Mesodermal cell (in vitro differentiated cells): ENCODE data around the gene MSANTD3.

Experiments used
- H3K27ac ChIP-seq: 2 replicates; pipeline ENCODE4 v1.7.0; 2013; ENCODE audit warnings: mild to moderate bottlenecking, low read depth, low read length, moderate library complexity; ENCODE audit not compliant: severe bottlenecking
- H3K36me3 ChIP-seq: 2 replicates; pipeline ENCODE4 v1.7.1; 2013; ENCODE audit warnings: mild to moderate bottlenecking, low read length, moderate library complexity; ENCODE audit not compliant: control insufficient read depth, insufficient read depth
- H3K4me1 ChIP-seq: one replicate; pipeline ENCODE4 v1.7.1; 2013; ENCODE audit warnings: mild to moderate bottlenecking, low read length; ENCODE audit not compliant: insufficient read depth, control insufficient read depth, poor library complexity, severe bottlenecking
- H3K4me3 ChIP-seq: 2 replicates; pipeline ENCODE4 v1.7.0; 2013; ENCODE audit warnings: low read length, control low read depth, mild to moderate bottlenecking; ENCODE audit not compliant: insufficient read depth, poor library complexity, severe bottlenecking; ENCODE audit errors: extremely low read depth
- H3K9me3 ChIP-seq: 2 replicates; pipeline ENCODE4 v1.7.1; 2013; ENCODE audit warnings: mild to moderate bottlenecking, low read length, moderate library complexity; ENCODE audit not compliant: control insufficient read depth
- WGBS, 2 experiments: methylation state at CpG; one replicate each; pipeline ENCODE4 v1.1.5; 2013; ENCODE audit warnings: missing lambda C conversion rate in 2 of 2; ENCODE audit not compliant: insufficient coverage in 2 of 2; 5-methylcytosine and 5-hydroxymethylcytosine counted together

The MSANTD3 gene

DNA sequence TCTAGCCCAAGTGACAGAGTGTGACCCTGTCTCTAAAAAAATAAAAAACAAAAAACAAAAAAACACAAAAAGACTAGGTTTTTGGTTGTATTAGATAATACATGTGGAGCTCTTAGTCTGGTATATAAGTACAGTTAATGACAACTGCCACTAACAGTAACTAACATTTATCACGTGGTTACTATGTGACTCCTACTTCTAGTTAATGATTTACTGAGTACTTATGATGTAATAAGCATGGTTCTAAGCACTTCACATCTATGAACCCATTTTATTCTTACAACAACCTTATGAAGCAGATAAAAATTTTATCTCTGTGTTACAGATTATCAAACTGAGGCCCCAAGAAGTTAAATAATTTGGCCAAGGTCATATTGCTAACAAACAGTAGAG is 39.9 kb downstream of the MSANTD3 start:
- H3K4me1 ChIP-seq: no peaks in the 10 kb centered on the region
- no peak overlapping the region for H3K27ac ChIP-seq
- H3K36me3 ChIP-seq: no peaks in the 10 kb centered on the region
- no CpG with 5 or more reads among the region's 1 CpG for WGBS, 2 experiments
- H3K9me3 ChIP-seq: no peaks in the 10 kb centered on the region
- no peak overlapping the region for H3K4me3 ChIP-seq

DNA sequence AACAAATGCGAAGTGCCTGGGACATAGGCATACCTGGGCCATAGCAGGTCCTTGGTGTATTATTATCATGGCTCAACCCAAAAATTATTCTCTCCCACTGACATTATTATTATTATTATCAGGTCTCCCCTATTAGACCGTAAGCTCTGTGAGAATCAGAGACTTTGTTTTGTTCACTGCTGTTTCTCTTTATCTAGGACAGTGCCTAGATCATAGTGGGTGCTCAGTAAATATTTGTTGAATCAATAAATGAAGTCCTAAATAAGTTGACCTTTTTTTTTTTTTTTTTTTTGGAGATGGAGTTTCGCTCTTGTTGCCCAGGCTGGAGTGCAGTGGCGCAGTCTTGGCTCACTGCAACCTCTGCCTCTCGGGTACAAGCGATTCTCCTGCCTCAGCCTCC is 41.1 kb downstream of the MSANTD3 start:
- no peak overlapping the region for H3K27ac ChIP-seq
- no peaks in the 10 kb centered on the region for H3K4me1 ChIP-seq
- no peak overlapping the region for H3K4me3 ChIP-seq
- H3K36me3 ChIP-seq: no peaks in the 10 kb centered on the region
- no peaks in the 10 kb centered on the region for H3K9me3 ChIP-seq
- WGBS, 2 experiments: 80 to 92% methylated on average over 1 to 2 of the region's 6 CpGs

DNA sequence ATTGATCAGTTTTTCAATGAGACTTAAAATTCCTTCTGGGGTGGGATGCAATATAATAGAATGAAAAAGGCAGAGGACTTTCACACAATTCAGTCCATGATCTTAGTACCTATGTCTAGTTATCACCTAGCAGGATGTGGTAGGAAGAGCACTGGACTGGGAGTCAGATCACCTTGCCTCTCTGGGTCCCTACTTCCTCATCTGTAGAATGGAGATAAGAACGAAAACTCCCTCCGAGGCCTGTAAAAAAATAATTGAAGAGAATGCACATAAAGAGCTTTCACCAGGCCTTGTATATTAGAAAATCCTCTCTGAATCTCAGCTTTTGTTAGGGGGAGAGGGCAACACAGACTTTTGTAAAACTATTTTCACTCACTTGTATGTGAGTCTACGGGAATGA is 45.3 kb downstream of the MSANTD3 start:
- peaks cover 4% of the 10 kb centered on the region for H3K4me1 ChIP-seq
- peak overlapping the region; percentile 10 for H3K27ac ChIP-seq
- H3K36me3 ChIP-seq: peaks cover 3% of the 10 kb centered on the region
- H3K4me3 ChIP-seq: peak overlapping the region; percentile 86
- no CpG with 5 or more reads among the region's 3 CpGs for WGBS, 2 experiments
- no peaks in the 10 kb centered on the region for H3K9me3 ChIP-seq

DNA sequence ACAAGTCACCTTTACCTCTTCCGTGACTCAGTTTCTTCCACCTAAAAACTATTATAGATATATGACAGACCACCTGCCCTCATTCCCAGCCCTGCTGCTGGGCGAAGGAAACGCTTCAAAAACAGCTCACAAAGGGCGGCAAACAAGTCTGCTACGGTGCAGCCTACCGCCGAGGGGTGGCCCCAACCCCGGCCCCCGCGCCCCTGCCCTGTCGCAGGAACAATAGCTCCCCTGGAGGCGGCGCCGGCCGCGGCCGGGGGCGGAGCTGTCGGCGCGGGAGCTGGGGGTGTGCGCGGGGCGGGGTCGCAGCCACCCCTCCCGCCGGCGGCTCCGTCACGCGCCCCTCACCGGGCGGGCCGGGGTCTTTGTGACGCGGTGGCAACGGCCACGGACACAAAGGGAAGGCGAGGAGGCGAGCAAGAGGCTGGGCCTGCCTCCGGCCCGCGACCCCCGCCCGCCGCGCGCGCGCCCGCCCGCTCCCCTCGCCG is 45.9 kb downstream of the MSANTD3 start, which contains the start of gene TMEFF1:
TSS of gene TMEFF1 (plus strand) at position 362 of the 488 bp plus-strand sequence. CDS start 396 bp downstream, outside the sequence.
- peaks cover 3% of the 10 kb centered on the region for H3K36me3 ChIP-seq
- H3K4me1 ChIP-seq: peaks cover 4% of the 10 kb centered on the region
- no peaks in the 10 kb centered on the region for H3K9me3 ChIP-seq
- peak within 1 kb of the TSS; percentile 86 for H3K4me3 ChIP-seq
- peak within 1 kb of the TSS; percentile 57 for H3K27ac ChIP-seq
- 0 to 1% methylated on average over 25 to 29 of the region's 54 CpGs for WGBS, 2 experiments

DNA sequence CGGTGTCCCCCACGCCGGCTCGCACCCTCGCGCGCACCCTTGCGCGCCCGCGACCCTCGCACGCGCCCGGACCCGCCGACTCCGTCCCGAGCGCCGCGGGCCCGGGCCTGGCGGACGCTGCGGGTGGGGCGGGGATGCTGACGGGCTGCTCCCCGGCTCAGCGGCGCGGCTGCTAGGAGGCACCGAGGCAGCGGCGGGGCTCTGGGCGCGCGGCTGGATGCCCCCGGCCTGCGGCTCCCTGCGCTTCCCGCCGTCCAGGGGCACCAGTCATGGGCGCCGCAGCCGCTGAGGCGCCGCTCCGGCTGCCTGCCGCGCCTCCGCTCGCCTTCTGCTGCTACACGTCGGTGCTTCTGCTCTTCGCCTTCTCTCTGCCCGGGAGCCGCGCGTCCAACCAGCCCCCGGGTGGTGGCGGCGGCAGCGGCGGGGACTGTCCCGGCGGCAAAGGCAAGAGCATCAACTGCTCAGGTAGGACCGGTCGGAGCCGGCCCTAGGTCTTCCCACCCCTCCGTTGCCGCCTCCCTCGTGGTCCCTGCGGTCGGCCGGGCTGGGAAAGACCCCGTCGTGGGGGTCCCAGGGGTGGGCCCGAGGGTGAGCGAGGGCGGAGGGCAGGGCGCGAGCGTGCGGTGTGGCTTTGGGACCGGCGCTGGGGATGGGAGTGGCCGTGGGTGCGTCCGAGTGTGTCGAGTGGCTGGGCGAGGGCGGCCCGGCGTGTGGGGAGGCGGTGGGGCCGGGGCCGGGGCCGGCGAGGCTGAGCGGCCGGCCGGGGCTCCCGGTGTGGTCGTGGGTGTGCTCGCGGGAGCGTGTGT is 46.5 kb downstream of the MSANTD3 start:
- peaks cover 8% of the 10 kb centered on the region for H3K36me3 ChIP-seq
- peaks cover 4% of the 10 kb centered on the region for H3K4me1 ChIP-seq
- no peaks in the 10 kb centered on the region for H3K9me3 ChIP-seq
- 0 to 1% methylated on average over 73 to 86 of the region's 108 CpGs for WGBS, 2 experiments
- peak overlapping the region; percentile 57 for H3K27ac ChIP-seq
- H3K4me3 ChIP-seq: peak overlapping the region; percentile 86

DNA sequence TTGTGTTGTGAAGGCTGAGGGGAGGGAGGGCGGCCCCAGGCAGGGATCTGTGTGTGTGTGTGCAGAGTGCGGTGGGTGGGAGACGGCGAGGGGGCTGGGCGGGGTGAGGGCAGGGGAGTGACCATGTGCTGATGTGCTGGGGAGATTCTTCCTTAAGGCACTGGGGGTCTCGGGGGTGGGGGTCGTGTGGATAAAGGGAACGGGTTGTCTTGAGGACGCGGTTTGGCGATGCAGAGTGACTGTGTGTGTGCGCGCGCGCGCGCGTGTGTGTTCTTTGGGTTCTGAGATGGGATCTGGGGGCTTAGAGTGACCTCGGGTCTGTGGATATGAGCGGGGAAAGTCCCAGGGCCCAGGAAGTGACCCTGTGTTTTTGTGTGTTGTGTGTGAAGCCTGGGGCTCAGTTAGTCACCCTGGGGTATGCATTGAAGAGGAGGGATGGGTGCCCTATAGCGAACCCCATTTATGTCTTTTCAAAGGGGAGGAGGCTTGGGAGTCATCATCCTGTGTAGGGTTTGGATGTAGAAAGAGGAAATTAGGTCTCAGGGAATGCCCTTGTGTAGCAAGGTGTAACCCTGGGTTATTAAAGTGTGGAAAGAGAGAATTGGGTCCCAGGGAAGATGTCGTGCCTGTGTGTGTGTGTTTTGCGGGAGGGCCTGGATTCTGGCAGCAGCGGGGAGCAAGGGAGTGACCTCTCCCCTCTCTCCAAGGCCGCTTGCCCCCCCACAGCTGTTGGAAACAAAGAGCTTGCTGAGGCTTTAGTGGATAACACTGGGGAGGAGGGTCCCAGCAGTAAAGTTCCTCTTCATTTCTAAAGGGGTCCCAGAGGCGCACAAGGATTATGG is 47.4 kb downstream of the MSANTD3 start:
- Histone ChIP-seq H3K36me3 (peaks cover 8% of the 10 kb centered on the region), H3K4me3 (peak overlapping the region; percentile 86), H3K27ac (peak overlapping the region; percentile 57), H3K4me1 (peaks cover 4% of the 10 kb centered on the region), H3K9me3 (no peaks in the 10 kb centered on the region)
- WGBS, 2 experiments: 0 to 3% methylated on average over 12 to 18 of the region's 26 CpGs

DNA sequence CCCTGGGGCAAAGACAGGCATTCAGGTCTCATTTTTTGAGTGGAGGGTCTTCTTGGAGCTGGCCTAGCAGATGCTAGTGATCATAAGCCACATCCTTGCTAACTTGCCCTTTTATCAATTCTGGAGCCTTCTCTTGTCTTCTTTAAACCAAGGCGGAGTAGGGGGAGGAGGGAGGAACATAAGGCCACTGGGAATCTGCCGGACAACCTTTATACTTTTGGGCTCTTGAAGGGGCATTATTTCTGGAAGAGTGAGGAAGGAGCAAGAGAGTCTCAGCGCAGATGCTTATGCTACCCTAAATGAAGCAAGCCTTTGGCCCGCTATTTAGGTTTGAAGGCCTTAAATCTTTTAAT is 48.0 kb downstream of the MSANTD3 start:
- peaks cover 14% of the 10 kb centered on the region for H3K36me3 ChIP-seq
- peak overlapping the region; percentile 57 for H3K27ac ChIP-seq
- 16 to 45% methylated on average over 2 to 4 of the region's 4 CpGs for WGBS, 2 experiments
- H3K9me3 ChIP-seq: no peaks in the 10 kb centered on the region
- H3K4me1 ChIP-seq: peaks cover 4% of the 10 kb centered on the region
- peak overlapping the region; percentile 86 for H3K4me3 ChIP-seq

DNA sequence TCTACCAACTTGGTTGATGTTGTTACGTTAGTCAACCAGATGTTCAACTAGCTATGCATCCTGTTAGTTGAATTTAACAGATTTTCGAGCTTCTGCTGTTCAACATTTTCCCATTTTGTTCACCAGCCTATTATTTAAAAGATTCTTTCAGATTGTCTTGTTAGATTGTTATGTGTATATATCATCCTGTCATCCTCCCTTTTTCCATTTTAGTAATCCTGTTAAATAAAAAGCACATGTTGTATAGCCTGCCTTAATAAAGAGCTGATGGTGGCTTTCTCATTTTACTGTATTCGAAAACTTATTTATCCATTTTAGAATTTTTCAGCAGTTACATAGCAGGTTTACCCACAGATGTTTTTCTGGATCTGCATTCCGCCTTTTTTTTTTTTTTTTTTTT is 50.3 kb downstream of the MSANTD3 start:
- Histone ChIP-seq H3K4me1 (peaks cover 4% of the 10 kb centered on the region), H3K9me3 (no peaks in the 10 kb centered on the region), H3K36me3 (peaks cover 15% of the 10 kb centered on the region), H3K27ac (no peak overlapping the region), H3K4me3 (no peak overlapping the region)
- WGBS, 2 experiments: 92% methylated on average over 2 of the region's 4 CpGs; no CpG with 5 or more reads in 1 of the 2 experiments

DNA sequence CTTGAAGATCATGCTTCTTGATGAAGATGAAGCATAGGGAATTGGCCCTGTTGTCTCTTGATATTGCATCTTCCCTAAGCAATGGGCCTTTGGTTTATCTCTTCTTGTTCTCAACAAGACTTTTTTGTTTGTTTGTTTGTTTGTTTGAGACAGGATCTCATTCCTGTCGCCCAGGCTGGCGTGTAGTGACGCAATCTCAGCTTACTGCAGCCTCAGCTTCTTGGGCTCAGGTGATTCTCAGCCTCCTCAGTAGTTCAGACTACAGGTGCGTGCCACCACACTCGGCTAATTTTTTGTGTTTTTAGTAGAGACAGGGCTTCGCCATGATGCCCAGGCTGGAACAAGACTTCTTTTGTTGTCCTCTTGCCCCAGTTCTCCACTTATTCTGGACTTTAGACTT is 51.2 kb downstream of the MSANTD3 start:
- no peak overlapping the region for H3K4me3 ChIP-seq
- WGBS, 2 experiments: 100% methylated on average over 3 to 5 of the region's 6 CpGs
- H3K36me3 ChIP-seq: peaks cover 15% of the 10 kb centered on the region
- no peaks in the 10 kb centered on the region for H3K9me3 ChIP-seq
- peaks cover 4% of the 10 kb centered on the region for H3K4me1 ChIP-seq
- no peak overlapping the region for H3K27ac ChIP-seq

DNA sequence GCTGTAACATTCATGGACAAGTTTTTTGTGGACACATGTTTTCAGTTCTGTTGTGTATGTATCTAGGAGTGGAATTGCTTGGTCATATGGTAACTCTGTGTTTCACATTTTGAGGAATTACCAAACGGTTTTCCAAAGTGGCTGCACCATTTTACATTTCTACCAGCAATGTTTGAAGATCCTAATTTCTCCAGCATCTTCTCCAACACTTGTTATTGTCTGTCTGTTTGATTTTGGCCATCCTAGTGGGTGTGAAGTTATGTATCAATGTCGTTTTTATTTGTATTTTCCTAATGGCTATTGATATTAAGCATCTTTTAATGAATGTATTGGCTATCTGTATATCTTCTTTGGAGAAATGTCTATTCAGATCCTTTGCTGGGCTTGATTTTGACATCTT is 52.9 kb downstream of the MSANTD3 start:
- H3K9me3 ChIP-seq: no peaks in the 10 kb centered on the region
- H3K4me3 ChIP-seq: no peak overlapping the region
- peaks cover 4% of the 10 kb centered on the region for H3K4me1 ChIP-seq
- H3K36me3 ChIP-seq: peaks cover 15% of the 10 kb centered on the region
- H3K27ac ChIP-seq: no peak overlapping the region
- WGBS, 2 experiments: no CpG with 5 or more reads among the region's 2 CpGs
